Brain microvascular endothelial cell (primary cell): ENCODE data around the gene ZIC1.

Source experiments
- DNase-seq: peaks from one replicate; pipeline ENCODE4 v3.0.0-alpha.2; 2020
- H3K27ac ChIP-seq: fragments of 250-450 bp; sonication (Bioruptor Pico); 2 replicates; pipeline ENCODE4 v1.5.1; 2020; ENCODE audit warnings: mild to moderate bottlenecking, moderate library complexity
- H3K27me3 ChIP-seq: fragments of 250-450 bp; sonication (Bioruptor Pico); replicated peaks from 2 replicates; pipeline ENCODE4 v1.5.1; 2020; ENCODE audit warnings: mild to moderate bottlenecking
- H3K36me3 ChIP-seq: fragments of 250-450 bp; sonication (Bioruptor Pico); replicated peaks from 2 replicates; pipeline ENCODE4 v1.5.1; 2020; ENCODE audit warnings: mild to moderate bottlenecking
- H3K4me3 ChIP-seq: 2 replicates; pipeline ENCODE4 v1.5.1; 2011; ENCODE audit warnings: low read depth, mild to moderate bottlenecking, control low read depth, low read length, moderate library complexity
- CTCF ChIP-seq: IDR thresholded peaks from 2 replicates; pipeline ENCODE4 v1.5.1; 2011; ENCODE audit warnings: low read depth, mild to moderate bottlenecking, moderate library complexity, low read length, control low read depth, inconsistent platforms; ENCODE audit errors: missing control alignments
- in situ Hi-C: cut with HindIII; loops from 2 replicates; pipeline ENCODE4 v1.10.0; 2017; ENCODE audit warnings: low sequenced_read_pairs, low pct_ligation_motif_present

The ZIC1 gene

GRCh38 chr3:147365196-147366115 lies 43.7 kb upstream of the ZIC1 start:
- Histone ChIP-seq H3K27me3 (peaks cover 6% of the 10 kb centered on the region), H3K4me3 (no peak overlapping the region), H3K36me3 (no peaks in the 10 kb centered on the region), H3K27ac (no peak overlapping the region)
- DNase-seq: no peak
- in situ Hi-C loops: no loop called here
- no peak for TF ChIP-seq CTCF

- TF ChIP-seq CTCF: no peak
- peaks cover 6% of the 10 kb centered on the region for H3K27me3 ChIP-seq
- no peak for DNase-seq
These were observed 41.5 kb upstream of the ZIC1 start for GRCh38 chr3:147367676-147368075.

GRCh38 chr3:147368151-147368550 lies 41.0 kb upstream of the ZIC1 start:
- H3K27me3 ChIP-seq: peaks cover 6% of the 10 kb centered on the region

More at GRCh38 chr3:147367676-147368075, 41.5 kb upstream of the ZIC1 start:
- in situ Hi-C loops: no loop called here
- Histone ChIP-seq H3K27ac (no peak overlapping the region), H3K36me3 (no peaks in the 10 kb centered on the region), H3K4me3 (no peak overlapping the region)

GRCh38 chr3:147368561-147369221 lies 40.5 kb upstream of the ZIC1 start:
- H3K27me3 ChIP-seq: peaks cover 6% of the 10 kb centered on the region
- peak overlapping the region; percentile 47 for H3K4me3 ChIP-seq
- DNase-seq: no peak
- in situ Hi-C loops: no loop called here
- H3K36me3 ChIP-seq: no peaks in the 10 kb centered on the region
- no peak overlapping the region for H3K27ac ChIP-seq
- TF ChIP-seq CTCF: no peak

More at GRCh38 chr3:147368151-147368550, 41.0 kb upstream of the ZIC1 start:
- in situ Hi-C loops: no loop called here
- no peak for TF ChIP-seq CTCF
- H3K4me3 ChIP-seq: no peak overlapping the region
- DNase-seq: no peak
- H3K27ac ChIP-seq: no peak overlapping the region
- no peaks in the 10 kb centered on the region for H3K36me3 ChIP-seq

- H3K27me3 ChIP-seq: peaks cover 6% of the 10 kb centered on the region
- peak overlapping the region; percentile 47 for H3K4me3 ChIP-seq
- no peak for DNase-seq
- in situ Hi-C loops: no loop called here
- no peak for TF ChIP-seq CTCF
- H3K27ac ChIP-seq: no peak overlapping the region
- no peaks in the 10 kb centered on the region for H3K36me3 ChIP-seq
These were observed 39.9 kb upstream of the ZIC1 start for GRCh38 chr3:147369231-147369630.
